ENCODE results near the gene CCNY. TPM values are rescaled to one million over a fixed set of nuclear protein-coding genes. Genes with fewer than 3 reads are reported as not detected.

The CCNY gene
- total and polyA plus RNA-seq, 2 of the 4 experiments (the other 2 are of a cell fraction), result 38.0 to 131 TPM

GRCh38 chr10:35417313-35417625 lies 81.0 kb downstream of the CCNY start:
- Histone ChIP-seq H3K4me3 (ENCODE audit: insufficient read depth, low read depth, low read length) (no peak overlapping the region), H2BK15ac (ENCODE audit: low read depth, low read length) (no peak overlapping the region), H3K4me2 (ENCODE audit: low read depth, low read length) (no peak overlapping the region), H3K18ac (ENCODE audit: low read depth, low read length) (no peak overlapping the region), H3K27ac (ENCODE audit: insufficient read depth, low read length) (no peak overlapping the region), H3K79me1 (ENCODE audit: low read depth in 1 of 2, low read length in 2 of 2) (peaks cover 43 to 80% of the 10 kb centered on the region in 2 experiments), H4K5ac (ENCODE audit: low read depth, low read length) (no peak overlapping the region), H3K36me3 (ENCODE audit: control insufficient read depth, insufficient read depth, low read length) (no peaks in the 10 kb centered on the region), H2AFZ (replicated peaks; ENCODE audit: low read length, poor library complexity) (no peak overlapping the region), H3K9ac (ENCODE audit: low read depth, low read length) (no peak overlapping the region), H4K8ac (ENCODE audit: low read depth in 2 of 2, low read length in 2 of 2) (no peak overlapping the region), H3K9me1 (ENCODE audit: insufficient read depth, low read length) (peaks cover 42% of the 10 kb centered on the region), H3K14ac (replicated peaks; ENCODE audit: low read depth, low read length) (no peak overlapping the region), H3K27me3 (ENCODE audit: control insufficient read depth, insufficient read depth, low read length) (no peaks in the 10 kb centered on the region), H2BK20ac (ENCODE audit: low read depth, low read length) (no peak overlapping the region), H3K23ac (ENCODE audit: low read depth, low read length) (no peak overlapping the region), H3K4ac (ENCODE audit: low read depth, low read length) (0 out of 2 replicates have a peak overlapping the region, but pooled peaks have one; percentile 48), H4K91ac (ENCODE audit: insufficient read depth, low read depth, low read length) (no peak overlapping the region), H3K4me1 (ENCODE audit: control insufficient read depth, insufficient read depth, low read length) (peaks cover 40% of the 10 kb centered on the region), H2BK5ac (ENCODE audit: low read depth, low read length, poor library complexity, severe bottlenecking) (no peak overlapping the region), H2BK120ac (ENCODE audit: low read depth, low read length) (no peak overlapping the region), H2AK5ac (ENCODE audit: low read depth, low read length) (no peak overlapping the region), H3K9me3 (ENCODE audit: control insufficient read depth, insufficient read depth, low read length) (no peaks in the 10 kb centered on the region), H4K20me1 (ENCODE audit: insufficient read depth, low read length) (peaks cover 52% of the 10 kb centered on the region), H3K56ac (ENCODE audit: extremely low read depth, insufficient read depth, low read length) (no peak overlapping the region), H2AK9ac (replicated peaks; ENCODE audit: low read depth, low read length, poor library complexity) (no peak overlapping the region)
- BruUV-seq (replicated peaks), result no TSS peak
- in situ Hi-C loops (cut with MboI; ENCODE audit: low sequenced_read_pairs) (no loop called here), intact Hi-C loops (cut with micrococcal nuclease) (no loop called here), dilution Hi-C loops (cut with HindIII; ENCODE audit: low sequenced_read_pairs, unreplicated experiment) (no loop called here)
- ChIA-PET POLR2A (ENCODE audit: unreplicated experiment) (no interaction called here), CTCF (interaction anchor here (1.0 kb wide), 1 partner anchor 146 kb away, joined by 3 read pairs; no protein-coding TSS in a partner anchor)
- DNase-seq, result no peak
- ATAC-seq (ENCODE audit: low read depth), result no peak
- WGBS, 2 experiments (ENCODE audit: extremely low coverage in 2 of 2, insufficient read length in 1 of 2), result no CpG with 5 or more reads among the region's 1 CpG
- no peak for TF ChIP-seq RCOR1 (IDR thresholded peaks at IDR 0.05; ENCODE audit: insufficient replicate concordance, low read length)
